HL-60 (cell line): ENCODE measurements around the gene TOP1.
"Not testable (repeated sequence)": the region's sequence is repeated elsewhere in the genome, so short reads cannot be mapped to it uniquely, and the experiment has no call there.

ENCODE experiments used
- DNase-seq, 2 experiments: peaks; one replicate each; pipeline ENCODE4 v3.0.0-alpha.2; 2010 to 2020; ENCODE audit warnings: low read depth in 1 of 2, low spot score in 1 of 2
- H3K27ac ChIP-seq: fragments of 250-450 bp; sonication (Bioruptor Pico); replicated peaks from 2 replicates; pipeline ENCODE4 v1.5.1; 2020; ENCODE audit warnings: mild to moderate bottlenecking, moderate library complexity
- H3K27me3 ChIP-seq: fragments of 250-450 bp; sonication (Bioruptor Pico); 2 replicates; pipeline ENCODE4 v1.5.1; 2021; ENCODE audit warnings: mild to moderate bottlenecking, moderate library complexity; ENCODE audit not compliant: insufficient read depth, poor library complexity, severe bottlenecking
- H3K4me3 ChIP-seq: replicated peaks from 2 replicates; pipeline ENCODE4 v1.5.1; 2011; ENCODE audit warnings: mild to moderate bottlenecking, control low read depth, low read length; ENCODE audit not compliant: insufficient read depth
- CTCF ChIP-seq: IDR thresholded peaks from one replicate; pipeline ENCODE4 v1.5.1; 2011; ENCODE audit warnings: low read length, control low read depth, inconsistent platforms; ENCODE audit not compliant: insufficient read depth
- GABPA ChIP-seq: IDR thresholded peaks from 2 replicates; pipeline ENCODE4 v1.6.1; 2012; ENCODE audit warnings: low read depth
- POLR2AphosphoS5 ChIP-seq: IDR thresholded peaks from 2 replicates; pipeline ENCODE4 v1.6.1; 2012; ENCODE audit warnings: low read depth
- REST ChIP-seq: IDR thresholded peaks from 2 replicates; pipeline ENCODE4 v1.6.1; 2012; ENCODE audit warnings: low read depth; ENCODE audit not compliant: insufficient replicate concordance
- SPI1 ChIP-seq: IDR thresholded peaks from 2 replicates; pipeline ENCODE4 v1.6.1; 2012; ENCODE audit warnings: low read depth, mild to moderate bottlenecking, borderline replicate concordance

The TOP1 gene

GRCh38 chr20:41111578-41111951 is 82.9 kb downstream of the TOP1 start:
- DNase-seq = no peak
- TF ChIP-seq GABPA (no peak), CTCF (no peak), POLR2AphosphoS5 (no peak), REST (no peak), SPI1 (no peak)
- no peak overlapping the region for H3K27ac ChIP-seq

GRCh38 chr20:41116282-41116956 is 87.8 kb downstream of the TOP1 start:
- no peaks in the 10 kb centered on the region for H3K27me3 ChIP-seq
- H3K27ac ChIP-seq = no peak overlapping the region
- no peak for TF ChIP-seq POLR2AphosphoS5
- TF ChIP-seq GABPA = no peak
- TF ChIP-seq REST = no peak
- no peak for TF ChIP-seq SPI1
- TF ChIP-seq CTCF = no peak
- no peak for DNase-seq
- no peak overlapping the region for H3K4me3 ChIP-seq

More at GRCh38 chr20:41111578-41111951, 82.9 kb downstream of the TOP1 start:
- Histone ChIP-seq H3K27me3 (no peaks in the 10 kb centered on the region), H3K4me3 (no peak overlapping the region)

- H3K4me3 ChIP-seq, H3K27me3 ChIP-seq, DNase-seq, H3K27ac ChIP-seq: not testable (repeated sequence)
Measured at GRCh38 chr20:41118159-41118558, 89.5 kb downstream of the TOP1 start.

GRCh38 chr20:41118632-41119031 is 90.0 kb downstream of the TOP1 start:
- DNase-seq = no peak
- TF ChIP-seq REST (no peak), SPI1 (no peak), POLR2AphosphoS5 (no peak), CTCF (no peak), GABPA (no peak)
- no peak overlapping the region for H3K27ac ChIP-seq
- no peak overlapping the region for H3K4me3 ChIP-seq
- no peaks in the 10 kb centered on the region for H3K27me3 ChIP-seq
